Stomach smooth muscle (tissue), 2 donors: ENCODE results near the gene CGNL1.

ENCODE experiments used
- H3K27ac ChIP-seq: one replicate; pipeline ENCODE4 v1.7.0; 2013; ENCODE audit warnings: mild to moderate bottlenecking, low read length, inconsistent platforms
- H3K27me3 ChIP-seq, 2 donors: one replicate each; pipeline ENCODE4 v1.7.0; 2013; ENCODE audit warnings: low read length in 2 of 2; ENCODE audit not compliant: insufficient read depth in 2 of 2, control insufficient read depth in 1 of 2
- H3K36me3 ChIP-seq, 2 donors: one replicate each; pipeline ENCODE4 v1.7.0; 2013; ENCODE audit warnings: low read length in 2 of 2; ENCODE audit not compliant: control insufficient read depth in 2 of 2, insufficient read depth in 2 of 2
- H3K4me1 ChIP-seq: one replicate; pipeline ENCODE4 v1.7.0; 2013; ENCODE audit warnings: low read length; ENCODE audit not compliant: control insufficient read depth, insufficient read depth
- H3K4me3 ChIP-seq, 2 donors: one replicate each; pipeline ENCODE4 v1.7.0; 2013; ENCODE audit warnings: low read length in 2 of 2
- H3K9ac ChIP-seq, 2 donors: one replicate each; pipeline ENCODE4 v1.7.0; 2013; ENCODE audit warnings: low read length in 2 of 2, mild to moderate bottlenecking in 1 of 2
- H3K9me3 ChIP-seq, 2 donors: one replicate each; pipeline ENCODE4 v1.7.0; 2013; ENCODE audit warnings: low read length in 2 of 2; ENCODE audit not compliant: control insufficient read depth in 2 of 2
- donor health status: healthy.
- donor health status: Pancreatic carcinoma.

Gene CGNL1

DNA sequence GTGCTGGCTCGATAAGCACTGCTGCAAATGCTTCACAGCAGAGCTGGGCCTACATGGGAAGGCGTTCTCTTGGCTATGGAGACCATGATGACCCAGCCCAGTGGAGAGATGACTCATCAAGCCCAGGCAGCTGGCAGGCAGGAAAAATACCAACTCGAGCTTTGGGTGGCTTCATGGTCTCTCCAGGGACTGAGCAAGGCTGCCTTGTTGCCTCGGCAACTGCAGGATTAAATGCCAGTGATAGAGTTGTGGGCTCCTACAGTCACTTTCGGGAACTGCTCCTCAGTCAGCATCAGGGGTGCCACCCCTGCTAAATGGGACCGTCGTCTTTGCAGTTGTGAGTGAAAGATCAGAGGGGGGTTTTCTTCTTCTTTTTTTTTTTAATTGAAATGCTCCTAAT is 160.8 kb downstream of the CGNL1 start:
- peaks cover 6% of the 10 kb centered on the region for H3K4me1 ChIP-seq
- H3K9ac ChIP-seq: no peak overlapping the region
- peaks cover 0 to 3% of the 10 kb centered on the region in 2 donors for H3K36me3 ChIP-seq
- no peak overlapping the region for H3K4me3 ChIP-seq
- peaks cover 0 to 6% of the 10 kb centered on the region in 2 donors for H3K27me3 ChIP-seq
- no peaks in the 10 kb centered on the region for H3K9me3 ChIP-seq
- no peak overlapping the region for H3K27ac ChIP-seq

DNA sequence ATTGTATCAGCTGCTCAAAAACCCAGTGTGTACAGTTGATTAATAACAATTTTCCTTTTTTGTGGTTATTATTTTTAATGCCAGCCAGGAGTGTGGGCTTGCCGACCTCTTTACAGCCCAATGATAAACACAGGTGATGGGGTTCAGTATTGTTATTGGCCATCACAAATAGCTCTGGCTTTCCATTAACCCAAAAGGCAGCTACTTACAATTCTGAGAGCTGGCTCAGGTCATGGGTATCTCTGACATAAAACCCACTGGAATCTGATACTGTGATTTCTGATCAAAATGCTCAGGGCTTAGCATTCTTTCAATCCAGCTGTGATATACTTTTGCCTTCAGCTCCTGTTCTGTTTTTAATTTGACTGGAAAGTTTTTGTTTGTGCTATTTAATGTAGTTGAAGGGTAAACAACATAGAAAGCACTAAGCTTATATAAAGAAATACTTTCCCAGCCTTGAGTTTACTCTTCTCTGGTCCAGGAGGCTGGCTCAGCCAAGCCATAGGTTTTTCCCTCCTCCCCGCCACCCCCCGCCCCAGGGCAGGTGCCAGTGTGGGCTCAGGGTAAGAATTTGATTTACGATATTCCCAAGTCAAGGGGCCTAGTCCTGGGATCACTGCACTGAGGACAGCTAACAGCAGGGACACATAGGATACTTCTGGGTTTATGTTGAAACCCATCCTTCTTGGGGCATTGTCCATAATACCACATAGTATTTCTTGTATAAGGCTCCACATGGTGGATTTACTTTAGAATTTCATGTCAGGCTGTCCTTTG is 161.4 kb downstream of the CGNL1 start:
- no peak overlapping the region for H3K4me3 ChIP-seq
- peaks cover 7% of the 10 kb centered on the region for H3K4me1 ChIP-seq
- H3K36me3 ChIP-seq: peaks cover 0 to 3% of the 10 kb centered on the region in 2 donors
- H3K9me3 ChIP-seq: no peaks in the 10 kb centered on the region
- H3K27me3 ChIP-seq: peaks cover 0 to 6% of the 10 kb centered on the region in 2 donors
- H3K27ac ChIP-seq: no peak overlapping the region
- no peak overlapping the region for H3K9ac ChIP-seq

DNA sequence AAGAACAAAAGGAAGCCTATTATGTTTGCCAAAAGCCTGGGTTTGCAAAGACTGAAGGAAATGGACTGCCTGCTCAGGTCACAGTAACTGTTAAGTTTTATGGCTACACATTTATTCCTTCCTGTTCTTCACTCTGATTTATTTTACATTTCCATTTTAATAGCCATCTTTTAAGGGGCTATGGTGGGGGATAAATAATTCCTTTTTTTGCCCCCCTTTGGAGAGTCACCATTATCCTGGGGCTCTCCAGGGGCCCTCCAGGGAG is 161.9 kb downstream of the CGNL1 start:
- Histone ChIP-seq H3K9me3 (no peaks in the 10 kb centered on the region), H3K27ac (no peak overlapping the region), H3K4me1 (peaks cover 7% of the 10 kb centered on the region), H3K9ac (no peak overlapping the region), H3K27me3 (peaks cover 0 to 6% of the 10 kb centered on the region in 2 donors), H3K36me3 (no peaks in the 10 kb centered on the region), H3K4me3 (no peak overlapping the region)

DNA sequence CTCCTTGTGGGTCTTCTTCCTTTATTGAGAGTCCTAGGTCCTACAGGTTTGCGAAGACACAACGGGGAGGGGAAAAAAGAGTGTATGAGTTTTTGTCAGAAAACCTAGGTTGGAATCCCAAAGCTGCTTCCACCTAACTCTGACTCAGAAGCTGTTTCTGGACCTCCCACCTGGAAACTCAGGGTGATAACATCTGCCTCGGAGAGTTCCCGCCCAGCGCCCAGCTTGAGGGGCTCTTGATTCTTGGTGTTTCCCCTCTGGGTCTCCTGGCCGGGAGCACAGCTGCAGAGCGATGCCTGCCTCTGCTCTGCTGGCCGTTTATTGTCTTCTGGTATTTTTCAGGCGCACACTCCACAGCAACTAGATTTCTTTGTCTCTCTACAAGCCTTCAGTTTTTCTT is 162.5 kb downstream of the CGNL1 start:
- no peak overlapping the region for H3K27ac ChIP-seq
- no peak overlapping the region for H3K4me3 ChIP-seq
- H3K9me3 ChIP-seq: no peaks in the 10 kb centered on the region
- peaks cover 0 to 6% of the 10 kb centered on the region in 2 donors for H3K27me3 ChIP-seq
- no peaks in the 10 kb centered on the region for H3K36me3 ChIP-seq
- peaks cover 7% of the 10 kb centered on the region for H3K4me1 ChIP-seq
- H3K9ac ChIP-seq: no peak overlapping the region

DNA sequence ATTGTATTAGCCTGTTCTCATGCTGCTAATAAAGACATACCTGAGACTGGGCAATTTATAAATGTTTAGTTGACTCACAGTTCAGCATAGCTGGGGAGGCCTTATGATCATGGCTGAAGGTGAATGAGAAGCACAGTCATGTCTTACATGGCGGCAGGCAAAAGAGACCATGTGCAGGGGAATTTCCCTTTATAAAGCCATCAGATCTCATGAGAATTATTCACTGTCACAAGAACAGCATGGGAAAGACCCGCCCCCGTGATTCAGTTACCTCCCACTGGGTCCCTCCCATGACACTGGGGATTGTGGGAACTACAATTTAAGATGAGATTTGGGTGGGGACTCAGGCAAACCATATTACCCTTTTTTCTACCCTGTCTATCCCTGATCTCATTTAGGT is 163.9 kb downstream of the CGNL1 start:
- H3K9me3 ChIP-seq: no peaks in the 10 kb centered on the region
- H3K9ac ChIP-seq: no peak overlapping the region

DNA sequence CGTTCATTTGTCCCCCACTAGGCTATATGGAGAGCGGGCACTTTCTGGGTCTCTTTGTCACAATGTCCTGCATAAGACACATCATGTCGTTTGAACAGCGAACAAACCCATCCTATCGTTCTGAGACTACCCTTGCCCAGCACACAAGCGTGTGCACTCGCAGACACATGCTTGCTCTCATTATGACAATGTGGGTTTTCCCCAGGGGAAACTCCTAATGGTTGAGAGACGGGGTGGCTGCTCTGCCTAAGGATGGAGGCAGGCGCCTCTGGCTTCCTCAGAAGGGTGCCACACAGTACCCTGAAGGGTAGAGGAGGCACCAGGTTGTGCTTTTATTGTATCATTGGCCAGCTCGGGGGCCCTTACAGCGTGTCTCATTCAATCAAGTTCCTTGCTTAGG is 164.4 kb downstream of the CGNL1 start:
- peaks cover 0 to 3% of the 10 kb centered on the region in 2 donors for H3K36me3 ChIP-seq
- H3K27me3 ChIP-seq: peaks cover 0 to 6% of the 10 kb centered on the region in 2 donors
- H3K4me3 ChIP-seq: no peak overlapping the region
- no peak overlapping the region for H3K27ac ChIP-seq
- peaks cover 7% of the 10 kb centered on the region for H3K4me1 ChIP-seq
- no peaks in the 10 kb centered on the region for H3K9me3 ChIP-seq
- H3K9ac ChIP-seq: no peak overlapping the region

More for the DNA sequence above, 163.9 kb downstream of the CGNL1 start:
- peaks cover 7% of the 10 kb centered on the region for H3K4me1 ChIP-seq
- peaks cover 0 to 3% of the 10 kb centered on the region in 2 donors for H3K36me3 ChIP-seq
- H3K4me3 ChIP-seq: no peak overlapping the region
- H3K27ac ChIP-seq: no peak overlapping the region
- H3K27me3 ChIP-seq: peaks cover 0 to 6% of the 10 kb centered on the region in 2 donors

DNA sequence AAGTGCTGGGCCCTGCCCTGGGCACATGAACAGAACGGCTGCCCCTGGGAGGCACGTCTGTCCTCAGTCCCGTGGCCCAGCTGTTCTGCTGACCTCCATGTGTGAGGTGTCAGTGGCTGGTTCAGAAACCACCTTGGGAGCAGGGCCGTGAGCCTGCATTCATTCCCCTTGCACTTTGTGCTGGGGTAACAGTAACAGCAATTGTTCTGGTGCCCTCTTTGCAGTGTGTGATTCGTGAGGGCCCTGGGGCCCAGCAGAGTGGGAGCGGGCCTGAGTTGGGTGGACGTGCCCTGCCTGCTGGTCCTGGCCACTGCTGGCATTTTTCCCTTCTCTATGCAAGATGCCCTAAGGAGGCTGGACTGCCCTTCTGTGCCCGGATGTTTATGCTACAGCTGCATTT is 165.0 kb downstream of the CGNL1 start:
- H3K9me3 ChIP-seq: no peaks in the 10 kb centered on the region

DNA sequence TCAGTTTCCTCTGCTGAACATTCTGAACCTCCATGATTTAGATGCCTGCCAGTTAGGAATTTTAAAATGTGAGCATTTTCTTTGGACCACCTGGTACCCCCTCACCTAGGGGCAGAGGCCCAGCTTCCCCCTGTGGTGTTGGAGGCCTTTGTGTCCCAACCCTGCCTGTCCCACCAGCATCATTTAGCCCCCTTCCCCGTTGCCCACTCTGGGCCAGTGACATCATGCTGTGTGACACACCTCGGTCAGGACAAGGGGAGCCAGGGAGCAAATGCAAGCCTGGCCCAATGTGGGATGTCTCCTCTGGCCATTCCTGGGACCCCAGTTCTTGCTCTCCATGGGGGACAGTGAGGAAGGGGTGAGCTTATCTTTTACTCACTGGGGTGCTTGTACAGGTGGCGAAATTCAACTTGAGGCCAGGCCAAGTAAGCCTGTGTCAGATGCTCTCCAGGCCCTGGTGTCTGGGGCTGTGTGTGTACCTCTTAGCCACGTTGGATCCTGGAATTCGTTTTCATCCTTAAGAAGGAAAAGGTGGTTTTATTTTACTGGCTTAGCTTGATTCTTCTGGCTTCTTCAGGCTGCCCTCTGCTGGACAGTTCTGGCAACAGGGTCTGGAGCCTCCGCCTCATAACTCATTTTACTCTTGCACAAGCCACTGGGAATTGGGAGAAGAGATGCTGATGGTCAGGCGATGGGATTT is 165.7 kb downstream of the CGNL1 start:
- no peak overlapping the region for H3K4me3 ChIP-seq

More for the DNA sequence above, 165.0 kb downstream of the CGNL1 start:
- Histone ChIP-seq H3K27me3 (peaks cover 0 to 6% of the 10 kb centered on the region in 2 donors), H3K4me3 (no peak overlapping the region), H3K27ac (no peak overlapping the region), H3K9ac (no peak overlapping the region), H3K4me1 (peaks cover 7% of the 10 kb centered on the region), H3K36me3 (peaks cover 0 to 7% of the 10 kb centered on the region in 2 donors)

DNA sequence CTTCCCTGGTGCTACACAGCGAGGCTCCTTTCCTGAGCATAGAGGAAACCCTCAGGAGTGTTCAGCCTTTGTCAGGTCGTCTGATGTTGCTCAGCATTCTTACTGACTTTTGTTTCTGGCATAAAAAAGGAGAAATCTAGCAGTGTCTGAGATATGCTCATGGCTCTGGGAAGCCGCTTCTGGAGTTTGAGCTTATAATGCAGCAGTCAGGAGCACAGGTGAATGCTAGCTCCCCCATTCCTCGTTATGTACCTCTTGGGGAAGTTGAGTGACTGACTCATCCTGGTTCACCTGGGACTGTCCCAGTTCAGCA is 166.2 kb downstream of the CGNL1 start:
- H3K27ac ChIP-seq: no peak overlapping the region
- peaks cover 0 to 8% of the 10 kb centered on the region in 2 donors for H3K36me3 ChIP-seq
- H3K27me3 ChIP-seq: peaks cover 0 to 6% of the 10 kb centered on the region in 2 donors
- H3K9ac ChIP-seq: no peak overlapping the region
- H3K9me3 ChIP-seq: no peaks in the 10 kb centered on the region
- peaks cover 7% of the 10 kb centered on the region for H3K4me1 ChIP-seq
- no peak overlapping the region for H3K4me3 ChIP-seq

More for the DNA sequence above, 165.7 kb downstream of the CGNL1 start:
- no peak overlapping the region for H3K9ac ChIP-seq
- peaks cover 7% of the 10 kb centered on the region for H3K4me1 ChIP-seq
- H3K36me3 ChIP-seq: peaks cover 0 to 7% of the 10 kb centered on the region in 2 donors
- H3K9me3 ChIP-seq: no peaks in the 10 kb centered on the region
- no peak overlapping the region for H3K27ac ChIP-seq
- H3K27me3 ChIP-seq: peaks cover 0 to 6% of the 10 kb centered on the region in 2 donors

DNA sequence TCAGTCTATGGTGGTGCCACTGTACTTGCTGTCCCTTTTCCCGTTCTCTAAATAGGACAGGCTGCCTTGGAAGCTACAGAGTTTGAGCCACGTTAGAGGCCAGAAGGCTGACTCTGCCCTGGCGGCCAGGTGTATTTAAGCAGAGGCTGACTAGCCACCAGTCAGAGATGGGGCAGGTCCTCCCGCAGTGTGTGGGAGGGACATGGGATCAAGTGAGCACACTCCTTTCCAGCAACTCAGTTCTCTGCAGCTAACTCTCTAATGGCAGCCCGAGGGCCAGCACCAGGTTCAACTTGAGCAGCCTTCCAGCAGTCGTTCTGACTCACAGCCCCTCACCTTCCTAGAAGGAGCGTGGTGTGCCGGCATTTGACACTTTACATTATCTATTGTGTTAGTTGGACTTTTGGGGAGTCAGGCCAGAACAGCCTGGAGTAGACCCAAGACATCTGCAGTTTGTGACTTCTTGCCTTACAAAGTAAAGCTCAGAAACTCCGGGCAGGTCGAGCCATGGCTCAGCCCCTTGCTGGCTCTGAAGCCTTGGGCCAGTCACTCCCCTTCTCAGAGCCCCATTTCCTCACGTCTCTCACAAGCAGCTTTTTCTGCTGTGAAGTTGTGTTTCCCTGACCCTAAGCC is 168.7 kb downstream of the CGNL1 start:
- Histone ChIP-seq H3K4me1 (peaks cover 7% of the 10 kb centered on the region), H3K27ac (no peak overlapping the region), H3K27me3 (peaks cover 0 to 4% of the 10 kb centered on the region in 2 donors), H3K4me3 (no peak overlapping the region), H3K9ac (no peak overlapping the region), H3K9me3 (no peaks in the 10 kb centered on the region), H3K36me3 (peaks cover 0 to 11% of the 10 kb centered on the region in 2 donors)
